ENCODE results near the gene BOLA1.

The BOLA1 gene

GRCh38 chr1:149945206-149945605, 45.8 kb downstream of the BOLA1 start:
- TF ChIP-seq CTCF (IDR thresholded peaks at IDR 0.05; ENCODE audit: insufficient read depth, low read depth, low read length, missing control alignments), result no peak
- no peak for DNase-seq (ENCODE audit: low read depth)
- H3K4me3 ChIP-seq (ENCODE audit: low read depth, low read length), result no peak overlapping the region

GRCh38 chr1:149949911-149950310, 50.5 kb downstream of the BOLA1 start:
- H3K4me3 ChIP-seq (ENCODE audit: low read depth, low read length), result no peak overlapping the region
- DNase-seq (ENCODE audit: low read depth), result no peak

More at GRCh38 chr1:149949911-149950310, 50.5 kb downstream of the BOLA1 start:
- no peak for TF ChIP-seq CTCF (IDR thresholded peaks at IDR 0.05; ENCODE audit: insufficient read depth, low read depth, low read length, missing control alignments)
